Retina (tissue), 1 donor: Measurements from ENCODE around the gene WASHC2A.
"Not testable (repeated sequence)": the region's sequence is repeated elsewhere in the genome, so short reads cannot be mapped to it uniquely, and the experiment has no call there.

Experiments
- DNase-seq: peaks from one replicate; pipeline ENCODE4 v3.0.0-alpha.2; 2016

The WASHC2A gene, protein sequence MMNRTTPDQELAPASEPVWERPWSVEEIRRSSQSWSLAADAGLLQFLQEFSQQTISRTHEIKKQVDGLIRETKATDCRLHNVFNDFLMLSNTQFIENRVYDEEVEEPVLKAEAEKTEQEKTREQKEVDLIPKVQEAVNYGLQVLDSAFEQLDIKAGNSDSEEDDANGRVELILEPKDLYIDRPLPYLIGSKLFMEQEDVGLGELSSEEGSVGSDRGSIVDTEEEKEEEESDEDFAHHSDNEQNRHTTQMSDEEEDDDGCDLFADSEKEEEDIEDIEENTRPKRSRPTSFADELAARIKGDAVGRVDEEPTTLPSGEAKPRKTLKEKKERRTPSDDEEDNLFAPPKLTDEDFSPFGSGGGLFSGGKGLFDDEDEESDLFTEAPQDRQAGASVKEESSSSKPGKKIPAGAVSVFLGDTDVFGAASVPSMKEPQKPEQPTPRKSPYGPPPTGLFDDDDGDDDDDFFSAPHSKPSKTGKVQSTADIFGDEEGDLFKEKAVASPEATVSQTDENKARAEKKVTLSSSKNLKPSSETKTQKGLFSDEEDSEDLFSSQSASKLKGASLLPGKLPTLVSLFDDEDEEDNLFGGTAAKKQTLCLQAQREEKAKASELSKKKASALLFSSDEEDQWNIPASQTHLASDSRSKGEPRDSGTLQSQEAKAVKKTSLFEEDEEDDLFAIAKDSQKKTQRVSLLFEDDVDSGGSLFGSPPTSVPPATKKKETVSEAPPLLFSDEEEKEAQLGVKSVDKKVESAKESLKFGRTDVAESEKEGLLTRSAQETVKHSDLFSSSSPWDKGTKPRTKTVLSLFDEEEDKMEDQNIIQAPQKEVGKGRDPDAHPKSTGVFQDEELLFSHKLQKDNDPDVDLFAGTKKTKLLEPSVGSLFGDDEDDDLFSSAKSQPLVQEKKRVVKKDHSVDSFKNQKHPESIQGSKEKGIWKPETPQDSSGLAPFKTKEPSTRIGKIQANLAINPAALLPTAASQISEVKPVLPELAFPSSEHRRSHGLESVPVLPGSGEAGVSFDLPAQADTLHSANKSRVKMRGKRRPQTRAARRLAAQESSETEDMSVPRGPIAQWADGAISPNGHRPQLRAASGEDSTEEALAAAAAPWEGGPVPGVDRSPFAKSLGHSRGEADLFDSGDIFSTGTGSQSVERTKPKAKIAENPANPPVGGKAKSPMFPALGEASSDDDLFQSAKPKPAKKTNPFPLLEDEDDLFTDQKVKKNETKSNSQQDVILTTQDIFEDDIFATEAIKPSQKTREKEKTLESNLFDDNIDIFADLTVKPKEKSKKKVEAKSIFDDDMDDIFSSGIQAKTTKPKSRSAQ (N-terminal part only)

DNA sequence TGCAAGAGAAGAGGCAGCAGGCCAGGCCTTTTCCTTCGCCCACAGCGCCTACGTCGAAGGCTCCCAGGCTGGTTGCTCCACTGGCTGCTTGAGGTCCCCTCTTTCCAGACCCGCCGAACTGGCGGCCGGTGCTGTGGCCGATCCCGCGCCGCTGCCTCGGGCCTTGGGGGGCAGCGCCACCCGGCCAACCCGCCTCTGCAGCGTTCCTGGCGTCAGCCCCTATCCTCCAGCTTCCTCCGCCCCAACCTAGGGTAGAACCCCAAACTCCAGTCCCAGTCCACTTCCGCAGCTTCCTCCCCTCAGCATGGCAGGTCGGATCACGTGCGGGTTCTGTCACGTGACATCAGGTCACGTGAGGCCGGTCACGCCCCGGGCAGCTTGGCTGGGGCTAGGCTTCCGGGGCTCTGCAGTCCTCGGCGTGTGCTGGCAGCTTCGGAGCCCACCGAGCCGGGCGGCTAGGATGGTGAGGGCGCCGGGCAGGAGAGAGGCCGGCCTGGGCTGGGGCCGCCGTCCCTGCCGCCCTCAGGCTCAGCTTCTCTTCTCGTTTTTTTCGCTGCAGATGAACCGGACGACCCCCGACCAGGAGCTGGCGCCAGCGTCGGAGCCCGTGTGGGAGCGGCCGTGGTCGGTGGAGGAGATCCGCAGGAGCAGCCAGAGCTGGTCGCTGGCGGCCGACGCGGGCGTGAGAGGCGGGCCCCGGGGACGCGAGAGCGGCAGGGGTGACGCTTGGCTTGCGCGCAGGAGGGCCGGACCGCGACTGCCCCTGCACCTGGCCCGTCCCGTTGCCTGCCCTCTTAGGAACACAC lies at the start of gene WASHC2A:
Gene WASHC2A, plus strand, starts transcription at position 409 of the 806 bp plus-strand sequence. Its CDS starts 52 bp downstream, at position 461.
- DNase-seq: peak; percentile 99

DNA sequence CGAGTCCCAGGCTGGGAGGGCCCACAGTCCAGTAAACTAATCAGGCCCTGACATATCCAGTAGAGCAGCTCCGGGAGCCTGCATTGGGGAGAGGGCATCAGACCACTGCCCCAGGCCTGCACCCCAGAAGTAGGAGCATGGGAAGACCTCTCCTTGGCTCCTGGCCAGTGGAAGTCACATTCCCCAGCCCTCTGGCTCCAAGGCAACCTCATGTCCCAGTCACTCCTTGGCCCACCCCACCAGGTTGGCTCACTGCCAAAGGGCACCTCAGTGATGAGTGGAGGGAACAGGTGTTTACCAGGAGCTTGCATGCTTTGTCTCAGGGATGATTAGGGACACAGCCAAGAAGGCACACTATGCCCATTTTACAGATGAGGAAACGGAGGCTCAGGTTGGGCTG lies 48.5 kb upstream of the WASHC2A start:
- not testable (repeated sequence) for DNase-seq

DNA sequence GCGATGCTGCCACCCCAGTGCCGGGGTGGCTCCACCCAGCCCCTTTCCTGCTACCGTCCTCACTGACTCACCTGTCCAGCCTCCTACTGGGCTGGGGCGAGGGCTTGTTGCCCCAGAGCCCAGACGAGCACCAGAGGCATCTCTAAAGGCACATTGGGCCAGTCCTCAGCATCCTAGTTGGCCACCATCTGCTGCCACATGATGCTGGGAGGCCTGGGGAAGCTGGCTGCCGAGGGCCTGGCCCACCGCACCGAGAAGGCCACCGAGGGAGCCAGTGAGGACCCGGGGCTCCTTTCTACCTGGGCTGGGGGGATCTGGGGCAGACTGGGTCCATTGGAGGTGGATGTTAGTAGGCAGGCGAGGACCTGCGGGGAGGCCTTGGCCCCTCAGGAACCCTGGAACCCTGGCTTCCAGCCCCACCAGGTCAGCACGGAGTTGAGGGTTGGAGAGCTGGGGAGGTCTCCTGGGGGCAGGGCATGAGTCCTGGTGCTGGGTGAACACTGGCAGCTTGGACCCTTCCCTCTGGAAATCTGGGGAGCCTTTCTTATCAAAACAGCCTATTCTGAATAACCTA lies 47.2 kb upstream of the WASHC2A start:
- not testable (repeated sequence) for DNase-seq

DNA sequence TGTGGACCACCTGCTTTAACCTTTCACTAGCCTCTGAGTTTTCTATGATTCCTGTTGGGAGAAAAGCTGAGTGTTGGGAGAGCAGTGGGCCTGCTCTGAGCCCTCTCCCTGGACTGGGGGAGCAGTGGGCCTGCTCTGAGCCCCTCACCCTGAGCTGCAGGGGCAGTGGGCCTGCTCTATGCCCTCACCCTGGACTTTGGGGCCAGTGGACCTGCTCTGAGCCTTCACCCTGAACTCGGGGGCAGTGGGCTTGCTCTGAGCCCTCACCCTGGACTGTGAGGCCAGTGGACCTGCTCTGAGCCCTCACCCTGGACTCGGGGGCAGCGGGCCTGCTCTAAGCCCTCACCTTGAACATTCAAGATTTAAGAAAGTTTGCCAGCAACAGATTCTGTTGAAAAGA lies 46.1 kb upstream of the WASHC2A start:
- no peak for DNase-seq

DNA sequence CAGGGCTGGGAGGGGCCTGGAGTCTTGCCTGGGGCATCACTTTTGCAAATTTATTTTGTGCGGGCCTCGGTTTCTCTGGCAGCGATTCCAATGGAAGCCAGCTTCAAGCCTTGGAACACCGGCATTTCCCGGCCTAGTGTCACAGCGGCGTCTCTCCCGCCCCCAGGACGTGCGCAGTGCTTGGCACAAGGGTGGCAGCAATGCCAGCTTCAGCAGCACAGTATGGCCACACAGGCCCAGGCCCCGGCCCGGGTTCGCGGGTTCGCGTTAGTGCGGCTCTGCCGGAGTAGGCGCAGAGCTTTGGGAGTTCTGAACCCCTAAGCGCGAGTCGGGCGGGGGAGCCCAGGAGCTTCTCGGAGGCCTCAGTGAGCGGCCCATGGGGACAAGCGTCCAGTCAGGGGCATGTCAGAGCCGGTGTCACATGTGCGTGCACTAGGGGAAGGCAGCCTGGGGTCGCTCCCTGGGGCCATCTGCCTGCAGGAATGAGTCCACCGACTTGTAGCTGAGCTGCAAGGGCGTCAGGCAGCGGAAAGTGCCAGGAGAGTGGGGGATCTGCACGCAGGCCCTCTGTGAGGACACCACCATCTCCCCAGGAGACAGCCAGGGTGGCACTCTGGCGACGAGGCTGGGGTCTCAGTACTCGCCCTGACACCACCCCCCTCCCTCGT lies 42.9 kb upstream of the WASHC2A start:
- DNase-seq: peak; percentile 9

DNA sequence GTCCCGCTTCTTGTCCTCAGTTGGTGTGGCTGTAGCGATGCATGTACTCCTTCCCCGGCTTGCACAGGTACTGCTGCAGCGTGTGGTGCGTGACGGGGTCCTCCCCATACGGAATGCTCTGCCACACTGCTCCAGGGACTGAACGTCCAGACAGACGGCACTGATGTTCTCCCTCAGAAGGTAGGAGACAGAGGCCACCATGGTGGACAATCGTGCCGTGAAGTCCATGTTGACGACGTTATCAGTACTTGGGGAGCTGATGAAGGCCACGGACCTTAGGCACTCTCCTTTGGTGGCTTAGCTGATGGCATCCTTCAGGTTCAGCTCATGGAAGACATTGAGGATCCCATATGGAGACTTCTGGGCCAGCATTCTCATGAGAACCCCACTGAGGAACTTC lies 42.1 kb upstream of the WASHC2A start:
- no peak for DNase-seq

DNA sequence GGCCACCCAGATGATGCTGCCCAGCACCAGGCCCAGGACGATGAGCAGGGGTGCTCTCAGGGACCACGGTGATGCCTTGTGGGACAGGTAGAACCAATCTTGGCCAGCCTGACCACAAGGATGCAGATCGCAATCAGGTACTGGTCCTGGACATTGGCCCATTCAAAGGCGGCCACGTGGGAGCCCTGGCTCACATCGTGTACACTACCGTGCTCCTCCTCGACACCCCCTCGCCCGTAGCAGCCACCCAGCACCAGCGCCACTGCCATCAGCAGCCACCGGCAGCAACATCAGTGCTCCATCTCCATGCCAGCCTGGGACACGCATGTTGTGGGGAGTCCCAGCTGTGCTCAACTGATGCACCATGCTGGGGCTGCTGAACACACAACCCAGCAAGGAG lies 40.6 kb upstream of the WASHC2A start:
- no peak for DNase-seq

DNA sequence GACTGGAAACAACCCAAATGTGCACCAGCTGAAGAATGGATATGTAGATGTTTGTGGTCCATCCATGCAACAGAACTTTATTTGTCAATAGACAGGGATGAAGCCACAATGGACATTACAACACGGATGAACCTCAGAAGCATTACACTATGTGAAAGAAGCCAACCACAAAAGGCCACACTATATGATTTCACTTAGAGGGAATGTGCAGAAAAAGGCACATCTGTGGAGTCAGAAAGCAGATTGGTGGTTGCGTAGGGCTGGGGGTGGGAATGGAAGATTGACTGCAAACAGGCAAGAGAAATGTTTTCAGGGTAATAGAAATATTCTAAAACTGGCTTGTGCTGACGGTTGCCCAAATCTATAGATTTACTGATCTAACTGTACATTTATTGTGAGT lies 34.3 kb upstream of the WASHC2A start:
- DNase-seq: no peak

DNA sequence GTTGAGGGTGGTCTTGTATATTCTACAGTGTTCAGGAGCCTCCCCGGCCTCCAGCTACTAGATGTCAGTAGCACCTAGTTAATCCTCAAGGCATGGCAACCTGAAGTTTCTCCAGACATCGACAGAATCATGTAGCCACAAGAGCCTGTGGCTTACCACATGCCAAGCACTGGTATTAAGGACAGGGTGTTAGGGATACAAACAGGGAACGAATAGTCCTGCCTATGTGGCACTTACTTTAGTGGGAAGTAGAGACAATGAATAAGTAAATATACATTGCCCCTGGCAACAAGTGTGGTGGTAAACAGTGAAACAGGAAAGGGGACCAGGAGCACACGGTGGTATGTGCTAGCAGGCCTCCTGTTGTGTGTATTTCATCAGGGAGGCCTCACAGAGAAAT lies 32.4 kb upstream of the WASHC2A start:
- DNase-seq: not testable (repeated sequence)

DNA sequence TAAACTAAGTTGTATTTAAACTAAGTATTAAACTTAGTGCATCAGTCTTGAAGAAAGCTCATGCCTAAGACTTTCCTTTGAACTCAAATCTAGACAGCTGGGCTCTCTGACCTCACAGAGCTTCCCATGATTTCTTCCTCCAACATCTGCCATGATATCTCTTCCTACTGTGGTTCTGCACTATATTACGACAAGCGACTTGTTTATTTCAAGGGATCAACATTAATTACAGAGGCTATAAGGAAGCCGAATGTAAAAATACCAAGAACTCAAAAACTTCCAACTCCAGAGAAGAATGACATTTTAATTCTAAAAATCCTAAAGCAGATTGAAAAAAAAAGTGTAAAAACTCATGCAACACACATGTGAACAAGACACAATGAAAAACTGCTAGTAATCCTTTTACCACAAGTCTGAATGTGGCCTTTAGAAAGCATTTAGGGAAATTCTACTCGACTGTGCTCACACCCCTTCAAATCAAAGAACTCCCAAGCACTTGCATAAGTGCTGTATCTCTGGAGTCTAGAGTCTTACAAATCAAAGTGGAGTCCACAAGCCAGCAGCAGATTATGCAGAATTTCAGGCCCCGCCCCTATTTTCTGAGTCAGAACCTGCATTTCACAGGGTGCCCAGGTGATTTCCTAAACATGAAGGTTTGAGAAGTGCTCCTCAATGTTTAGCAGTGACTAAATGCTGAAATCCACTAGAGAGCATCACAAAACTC lies 22.7 kb upstream of the WASHC2A start:
- no peak for DNase-seq

DNA sequence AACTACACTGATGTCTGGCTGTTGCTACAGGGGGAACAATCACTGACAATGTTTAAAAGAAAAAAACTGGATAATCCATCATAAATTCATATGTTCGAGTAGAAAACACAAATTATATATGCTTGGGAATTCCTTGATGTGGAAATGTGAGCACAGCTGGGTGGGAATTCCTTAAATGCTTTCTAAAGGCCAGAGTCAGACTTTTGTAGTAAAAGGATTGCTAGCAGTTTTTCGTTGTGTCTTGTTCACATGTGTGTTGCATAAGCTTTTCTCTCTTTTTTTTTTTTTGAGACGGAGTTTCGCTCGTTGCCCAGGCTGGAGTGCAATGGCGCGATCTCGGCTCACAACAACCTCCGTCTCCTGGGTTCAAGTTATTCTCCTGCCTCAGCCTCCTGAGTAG lies 21.3 kb upstream of the WASHC2A start:
- not testable (repeated sequence) for DNase-seq

DNA sequence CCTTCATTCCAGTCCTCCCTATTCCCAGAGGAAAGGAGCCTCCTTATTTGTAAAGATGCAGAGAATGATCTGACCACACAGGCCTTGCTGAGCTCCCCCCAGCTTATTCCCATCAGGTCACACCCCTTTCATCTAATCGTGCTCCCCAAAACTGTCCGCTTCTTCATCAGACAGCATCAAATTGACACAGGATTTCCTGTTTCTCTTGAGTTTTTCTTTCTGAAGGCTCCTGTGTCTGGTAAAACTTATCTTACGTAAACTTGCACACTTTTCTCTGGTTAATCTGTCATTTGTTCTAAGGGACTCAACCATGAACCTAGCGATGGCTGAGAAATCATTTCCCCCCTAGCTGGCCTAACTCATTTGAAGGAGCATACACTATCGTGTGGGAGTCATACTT lies 20.2 kb upstream of the WASHC2A start:
- DNase-seq: not testable (repeated sequence)

DNA sequence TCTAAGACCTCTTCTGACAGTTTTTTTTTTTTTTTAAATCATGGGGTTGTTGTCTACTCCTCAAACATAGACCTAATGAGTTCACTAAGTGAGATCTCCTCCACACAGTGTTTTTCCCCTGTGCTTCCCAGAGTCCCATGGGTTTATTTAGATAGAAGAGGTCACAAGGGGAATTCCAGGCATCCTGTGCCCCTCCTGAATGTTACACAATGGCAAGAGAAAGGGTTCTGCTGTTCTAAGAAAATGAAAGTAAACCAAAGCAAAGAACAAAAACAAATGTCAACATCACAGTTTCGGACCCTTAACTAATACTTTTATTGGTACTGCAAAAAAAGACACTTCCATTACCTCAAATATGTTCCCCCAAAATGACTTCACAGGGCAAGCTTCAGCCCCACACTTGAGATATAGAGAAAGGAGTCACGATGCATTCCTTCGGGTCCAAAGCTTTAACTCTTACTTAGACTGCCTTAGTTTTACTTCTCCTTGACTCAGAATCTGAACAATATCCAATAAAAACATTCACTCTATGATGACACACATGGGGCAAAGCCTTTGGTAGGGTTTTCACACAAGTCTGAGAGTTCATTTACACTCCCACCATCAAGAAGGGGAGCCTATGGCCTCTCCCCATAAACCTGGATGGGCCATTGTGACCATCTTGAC lies 15.6 kb upstream of the WASHC2A start:
- DNase-seq: not testable (repeated sequence)

DNA sequence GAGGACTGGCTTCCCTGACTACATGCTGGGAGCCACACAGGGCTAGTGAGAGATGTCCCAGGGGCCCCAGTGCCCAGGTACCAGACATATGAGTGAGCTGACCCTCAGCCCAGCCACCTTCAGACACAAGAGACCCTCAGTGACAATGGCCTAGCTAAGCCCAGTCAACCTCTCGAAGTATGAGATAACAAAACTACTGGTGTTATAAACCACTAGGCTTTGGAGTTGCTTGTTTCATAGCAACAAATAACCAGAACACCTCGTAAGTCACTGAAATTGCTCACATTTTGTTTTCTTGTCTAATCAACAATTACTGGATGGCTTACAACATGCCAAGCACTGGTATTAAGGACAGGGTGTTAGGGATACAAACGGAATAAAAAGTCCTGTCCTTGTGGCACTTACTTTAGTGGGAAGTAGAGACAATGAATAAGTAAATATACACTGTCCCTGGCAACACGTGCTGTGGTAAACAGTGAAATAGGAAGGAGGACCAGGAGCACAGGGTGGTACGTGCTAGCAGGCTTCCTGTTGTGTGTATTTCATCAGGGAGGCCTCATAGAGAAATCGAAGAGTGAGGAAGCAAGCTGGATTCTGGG lies 14.9 kb upstream of the WASHC2A start:
- not testable (repeated sequence) for DNase-seq

DNA sequence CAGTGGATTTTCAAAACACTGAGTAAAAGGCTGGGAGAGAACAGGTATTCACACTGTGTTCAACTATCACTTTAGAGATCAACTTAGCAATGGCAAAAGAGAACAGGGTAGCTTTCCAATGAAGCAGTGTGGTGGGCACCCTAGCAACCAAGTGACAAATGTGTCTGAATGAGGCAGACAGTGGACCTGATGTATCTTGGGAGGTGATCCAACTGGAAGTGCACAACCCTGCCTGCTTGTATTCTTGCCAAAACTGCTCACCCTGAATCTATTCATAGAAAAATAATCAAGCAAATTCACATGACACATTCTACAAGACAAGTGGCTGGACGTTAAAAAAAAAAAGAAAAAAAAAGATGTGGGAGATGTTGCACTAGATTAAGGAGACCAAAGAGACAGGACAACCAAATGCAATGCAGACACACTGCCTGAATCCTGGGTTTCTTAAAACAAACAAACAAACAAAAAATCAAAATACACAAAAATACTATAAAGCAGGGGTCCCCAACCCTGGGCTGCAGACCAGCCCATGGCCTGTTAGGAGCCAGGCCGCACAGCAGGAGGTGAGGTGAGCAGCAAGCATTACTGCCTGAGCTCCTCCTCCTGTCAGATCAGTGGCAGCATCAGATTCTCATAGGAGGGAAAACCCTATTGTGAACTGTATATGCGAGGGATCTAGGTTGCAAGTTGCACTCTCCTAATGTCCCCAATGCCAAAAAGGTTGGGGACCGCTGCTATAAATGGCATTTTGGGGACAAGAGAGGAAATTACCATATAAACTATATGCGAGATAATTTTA lies 12.1 kb upstream of the WASHC2A start:
- DNase-seq: peak; percentile 8

DNA sequence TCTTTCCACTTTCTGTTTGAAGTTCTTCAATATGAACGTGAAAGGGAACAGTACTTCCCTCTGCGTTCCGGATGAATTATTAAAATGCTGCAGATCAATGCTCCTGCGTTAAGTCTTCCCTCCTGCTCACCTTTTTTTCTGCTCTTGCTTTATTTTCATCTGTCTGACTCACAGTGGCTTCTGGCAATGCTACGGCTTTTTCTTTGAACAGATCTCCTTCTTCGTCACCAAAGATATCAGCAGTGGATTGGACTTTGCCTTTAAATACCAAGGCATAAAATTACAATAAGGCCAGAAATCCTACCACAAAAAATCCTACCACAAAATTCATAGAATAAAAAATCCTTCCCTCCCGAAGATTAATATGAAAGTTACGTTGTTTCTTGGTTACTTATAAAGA lies 11.1 kb upstream of the WASHC2A start:
- not testable (repeated sequence) for DNase-seq

DNA sequence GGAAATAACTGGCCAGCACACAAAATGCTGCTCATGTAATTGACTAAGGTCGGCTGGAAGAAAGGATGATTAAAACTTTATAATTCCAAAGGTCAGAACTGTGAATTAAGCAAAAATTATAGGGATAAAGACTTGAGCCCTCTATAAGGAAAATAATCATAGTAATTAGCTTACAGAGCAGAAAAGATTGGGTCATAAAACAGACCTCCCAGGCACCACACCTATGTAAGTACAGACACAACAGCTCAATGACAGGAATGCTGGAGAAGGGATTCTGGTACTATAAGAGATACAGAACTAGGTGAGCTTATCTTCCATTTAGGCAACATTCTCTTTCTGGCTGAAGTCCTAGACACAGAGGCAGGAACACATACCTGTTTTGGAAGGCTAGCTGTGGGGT lies 9.0 kb upstream of the WASHC2A start:
- not testable (repeated sequence) for DNase-seq

DNA sequence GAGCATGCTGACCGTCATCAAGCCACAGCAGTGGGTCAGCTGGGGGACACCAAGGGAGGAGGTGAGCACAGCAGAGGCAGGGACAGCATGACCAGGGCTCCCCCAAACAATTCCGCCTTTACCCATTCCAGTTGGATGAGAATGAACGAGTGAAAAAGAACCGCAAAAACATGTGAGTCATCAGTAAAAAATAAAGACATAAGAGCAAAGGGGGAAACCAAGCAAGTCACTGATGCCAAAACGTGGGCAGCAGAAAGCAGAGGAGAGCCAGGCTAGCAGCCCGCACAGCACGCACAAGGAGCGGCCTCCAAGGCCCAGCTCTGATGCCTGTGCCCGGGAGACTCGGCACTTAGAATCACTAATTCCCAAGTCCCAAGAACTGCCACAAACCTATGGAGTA lies 7.8 kb upstream of the WASHC2A start:
- DNase-seq: not testable (repeated sequence)
